Measurements from ENCODE around the gene TDRD3. TPM values are rescaled to one million over a fixed set of nuclear protein-coding genes. Genes with fewer than 3 reads are reported as not detected.

The TDRD3 gene
- polyA plus RNA-seq, 1 donor, result 35.2 TPM

DNA sequence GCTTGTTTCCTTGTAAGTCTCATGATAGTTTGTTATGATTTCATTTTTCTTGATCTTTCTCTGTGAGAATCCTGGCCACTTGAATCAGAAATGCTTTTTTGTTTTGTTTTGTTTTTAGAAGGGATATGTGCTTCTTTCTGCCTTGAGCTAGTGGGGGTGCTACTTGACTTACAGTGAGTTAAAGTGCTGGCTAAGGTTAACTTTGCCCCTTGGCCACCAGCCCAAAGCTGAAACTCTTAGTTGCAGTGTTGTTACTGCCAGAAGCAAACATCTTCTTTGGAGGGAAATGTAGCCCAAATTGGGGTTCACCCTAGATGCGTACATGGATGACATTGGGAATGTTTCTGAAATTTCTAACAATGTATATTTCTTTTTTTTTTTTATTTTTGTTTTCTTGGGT, 57.4 kb downstream of the TDRD3 start:
- DNase-seq, result no peak

DNA sequence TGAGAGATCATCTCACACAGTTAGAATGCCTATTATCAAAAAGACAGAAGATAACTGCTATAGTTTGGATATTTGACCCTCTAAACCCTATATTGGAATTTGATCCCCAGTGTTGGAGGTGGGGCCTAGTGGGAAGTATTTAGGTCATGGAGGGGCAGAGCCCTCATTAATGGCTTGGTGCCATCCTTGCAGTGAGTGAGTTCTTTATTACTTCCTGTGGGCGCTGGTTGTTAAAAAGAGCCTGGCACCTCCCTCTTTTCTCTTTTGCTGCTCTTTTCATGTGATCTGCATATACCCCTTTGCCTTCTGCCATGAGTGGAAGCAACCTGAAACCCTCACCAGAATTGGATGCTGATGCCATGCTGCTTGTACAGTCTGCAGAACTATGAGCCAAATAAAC, 66.8 kb downstream of the TDRD3 start:
- DNase-seq, result no peak

DNA sequence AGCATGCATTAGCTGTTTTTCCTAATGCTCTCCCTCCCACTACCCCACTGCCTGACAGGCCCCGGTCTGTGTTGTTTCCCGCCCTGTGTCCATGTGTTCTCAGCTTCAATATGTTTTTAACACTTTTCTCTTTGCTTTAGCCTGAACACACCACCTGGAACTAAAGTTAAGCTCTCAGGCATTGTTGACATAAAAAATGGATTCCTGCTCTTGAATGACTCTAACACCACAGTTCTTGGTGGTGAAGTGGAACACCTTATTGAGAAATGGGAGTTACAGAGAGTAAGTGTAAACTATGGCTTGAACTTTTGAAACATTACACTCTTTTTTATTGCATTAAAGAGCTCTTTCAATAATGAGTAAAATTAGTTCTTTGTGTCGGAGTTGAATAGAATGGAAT, 70.1 kb downstream of the TDRD3 start:
- no peak for DNase-seq

DNA sequence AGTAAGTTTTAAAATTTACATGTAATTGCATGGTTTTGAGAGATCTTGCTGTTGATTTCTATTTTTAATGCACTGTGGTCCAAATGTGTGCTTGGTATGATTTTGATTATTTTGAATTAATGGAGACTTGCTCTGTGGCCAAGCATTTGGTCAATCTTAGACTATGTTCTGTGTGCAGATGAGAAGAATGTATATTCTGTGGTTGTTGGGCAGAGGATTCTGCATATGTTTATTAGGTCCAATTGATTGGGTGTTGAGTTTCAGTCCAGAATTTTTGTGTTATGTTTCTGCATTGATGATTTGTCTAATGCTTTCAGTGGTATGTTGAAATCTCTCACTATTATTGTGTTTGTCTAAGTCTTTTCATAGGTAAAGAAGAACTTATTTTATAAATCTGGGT, 82.3 kb downstream of the TDRD3 start:
- no peak for DNase-seq

DNA sequence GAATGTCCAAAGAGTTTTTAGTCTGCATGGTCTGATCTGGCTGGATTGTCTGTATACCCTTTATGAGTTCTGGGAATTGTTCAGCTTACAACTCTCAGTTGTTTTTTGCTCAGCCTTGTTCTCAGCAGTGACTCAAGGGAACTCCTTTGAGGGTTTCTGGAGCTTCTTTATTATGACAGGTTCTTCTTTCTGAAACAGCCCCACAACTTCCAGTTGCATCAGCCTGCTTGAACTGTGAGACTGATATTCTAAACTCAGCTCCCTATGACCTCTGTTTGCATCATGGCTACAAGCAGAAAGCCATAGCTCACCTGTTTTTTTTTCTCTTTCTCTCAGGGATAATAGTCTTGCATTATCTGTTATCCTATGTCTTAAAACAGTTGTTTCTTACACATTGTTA, 85.0 kb downstream of the TDRD3 start:
- DNase-seq, result no peak

DNA sequence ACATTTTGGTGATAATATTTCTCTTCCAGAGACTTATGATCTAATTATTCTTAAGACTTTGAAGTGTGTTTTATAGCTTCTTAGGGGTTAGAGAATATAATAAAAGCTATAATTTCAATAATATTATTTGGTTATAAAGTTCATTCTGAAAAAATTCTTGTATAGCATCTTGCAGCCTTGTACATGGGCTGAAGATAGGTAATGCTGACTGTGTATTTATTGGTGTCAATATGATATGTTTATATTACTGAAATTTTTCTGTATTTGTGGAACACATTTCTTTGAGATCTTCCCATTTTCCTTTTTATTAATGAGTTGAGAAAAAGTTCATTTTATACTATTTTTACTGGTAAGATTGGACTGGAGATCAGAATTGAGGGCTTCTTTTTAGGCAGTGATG, 87.8 kb downstream of the TDRD3 start:
- DNase-seq, result no peak

DNA sequence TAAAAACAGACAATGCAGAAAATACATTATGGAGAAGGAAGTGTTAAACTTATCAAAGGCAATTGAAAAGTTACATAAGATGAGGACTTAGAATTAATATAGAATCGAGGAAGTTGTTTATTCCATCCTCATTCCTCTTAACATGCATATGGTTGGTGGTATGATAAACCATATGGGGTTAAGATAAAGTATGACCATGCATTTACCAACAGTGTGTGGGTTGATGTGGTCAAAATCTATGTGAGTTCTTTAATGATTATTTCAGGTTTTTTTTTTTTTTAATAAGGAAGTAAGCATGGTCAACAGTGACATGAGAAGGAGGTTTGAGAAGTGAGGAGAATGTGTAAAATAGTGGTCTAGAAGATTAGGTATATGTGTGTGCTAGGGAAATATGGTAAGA, 94.5 kb downstream of the TDRD3 start:
- no peak for DNase-seq

DNA sequence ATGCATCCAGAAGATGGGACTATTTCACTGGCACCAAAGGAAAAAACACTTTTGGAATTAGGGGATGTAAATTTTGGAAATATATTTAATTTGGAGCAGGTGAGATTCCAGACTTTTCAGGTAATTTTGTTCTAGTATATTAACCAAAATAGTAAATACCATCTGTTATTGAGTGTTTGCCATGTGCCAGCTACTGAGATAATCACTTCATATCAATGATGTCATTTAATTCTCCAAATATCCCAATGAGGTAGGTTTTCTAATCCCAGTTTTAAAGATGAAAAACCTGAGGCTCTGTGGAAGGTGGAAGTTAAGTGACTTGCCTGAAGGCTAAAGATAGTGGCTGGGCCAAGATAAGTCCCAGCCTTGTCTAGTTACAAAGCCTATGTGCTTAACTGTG, 95.2 kb downstream of the TDRD3 start:
- DNase-seq, result no peak

DNA sequence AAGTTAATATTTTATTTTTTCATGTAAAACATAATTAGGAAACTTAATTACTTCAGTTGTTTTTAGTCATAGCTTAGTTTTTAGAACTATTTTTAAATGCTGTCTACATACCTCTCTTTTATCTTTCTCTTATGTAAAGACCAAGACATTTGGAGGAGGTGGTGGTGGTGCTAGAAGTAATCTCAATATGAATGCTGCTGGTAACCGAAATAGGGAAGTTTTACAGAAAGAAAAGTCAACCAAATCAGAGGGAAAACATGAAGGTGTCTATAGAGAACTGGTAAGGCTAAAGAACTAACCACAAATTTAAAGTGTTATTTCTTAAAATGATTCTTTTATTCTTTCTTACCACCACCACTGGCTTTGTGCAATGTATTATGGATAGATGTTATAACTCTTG, 97.3 kb downstream of the TDRD3 start:
- no peak for DNase-seq

DNA sequence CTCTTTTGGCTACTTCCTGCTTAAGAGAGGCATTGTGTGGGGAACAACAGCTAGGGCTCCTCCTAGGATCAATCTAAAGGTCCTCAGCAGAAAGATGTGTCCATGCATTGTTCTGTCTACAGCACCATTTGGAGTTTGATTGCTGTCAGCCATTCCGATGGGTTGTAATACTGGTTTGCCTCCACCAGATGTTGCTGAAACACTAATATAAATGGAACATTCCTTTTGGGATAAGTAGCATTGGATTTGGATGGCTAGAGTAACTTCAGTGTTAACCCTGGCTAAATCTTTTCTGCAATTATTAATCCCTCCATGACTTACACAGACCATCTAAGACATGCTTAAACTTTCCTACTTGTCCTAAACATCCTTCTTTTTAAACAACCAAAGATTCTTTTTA, 104.2 kb downstream of the TDRD3 start:
- no peak for DNase-seq

DNA sequence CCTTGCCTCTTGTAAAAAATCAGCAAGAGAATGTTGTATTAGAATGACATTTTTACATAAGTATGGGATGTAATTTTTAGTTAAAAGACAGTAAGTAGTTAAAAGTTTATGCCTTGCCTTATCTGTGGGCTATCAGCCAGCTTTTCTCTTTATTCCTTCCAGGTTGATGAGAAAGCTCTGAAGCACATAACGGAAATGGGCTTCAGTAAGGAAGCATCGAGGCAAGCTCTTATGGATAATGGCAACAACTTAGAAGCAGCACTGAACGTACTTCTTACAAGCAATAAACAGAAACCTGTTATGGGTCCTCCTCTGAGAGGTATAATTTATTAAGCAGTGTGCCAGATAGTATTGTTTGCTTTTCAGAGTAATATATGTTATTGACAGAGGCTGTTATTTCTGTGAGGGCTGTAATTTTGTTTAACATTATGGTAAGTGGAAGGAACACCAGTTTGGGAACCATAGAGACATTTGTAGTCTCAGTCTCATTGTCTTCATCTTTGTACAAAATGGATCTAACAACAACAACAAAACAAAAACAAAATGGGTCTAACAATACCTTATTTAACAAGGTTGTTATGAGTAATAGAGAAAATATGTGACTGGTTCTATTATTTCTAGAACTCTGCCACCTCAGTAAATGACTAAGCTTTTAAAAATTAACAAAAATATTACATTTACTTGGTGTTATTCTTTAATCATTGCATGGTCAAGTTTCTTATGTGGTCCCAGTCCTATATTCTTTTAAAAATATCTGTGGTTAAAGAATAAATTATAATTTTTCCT, 112.8 kb downstream of the TDRD3 start:
- no peak for DNase-seq

DNA sequence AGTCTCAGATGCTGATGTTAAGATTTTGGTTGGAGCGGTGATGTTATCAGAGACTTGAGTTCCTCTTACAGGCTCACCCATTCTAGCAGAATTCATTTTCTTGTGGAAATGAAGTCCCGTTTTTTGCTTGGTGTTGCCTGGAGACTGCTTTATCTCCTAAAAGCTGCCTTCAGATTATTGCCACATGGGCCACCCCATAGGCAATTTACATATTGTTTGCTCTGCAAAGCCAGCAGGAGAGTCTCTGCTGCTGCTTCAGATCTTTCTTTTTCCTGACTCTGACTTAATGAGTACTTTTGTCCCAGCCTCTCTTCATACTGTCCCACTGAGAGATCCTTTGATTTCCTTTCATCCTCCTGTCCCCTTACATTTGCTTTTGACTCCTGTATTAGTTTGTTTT, 114.6 kb downstream of the TDRD3 start:
- no peak for DNase-seq

DNA sequence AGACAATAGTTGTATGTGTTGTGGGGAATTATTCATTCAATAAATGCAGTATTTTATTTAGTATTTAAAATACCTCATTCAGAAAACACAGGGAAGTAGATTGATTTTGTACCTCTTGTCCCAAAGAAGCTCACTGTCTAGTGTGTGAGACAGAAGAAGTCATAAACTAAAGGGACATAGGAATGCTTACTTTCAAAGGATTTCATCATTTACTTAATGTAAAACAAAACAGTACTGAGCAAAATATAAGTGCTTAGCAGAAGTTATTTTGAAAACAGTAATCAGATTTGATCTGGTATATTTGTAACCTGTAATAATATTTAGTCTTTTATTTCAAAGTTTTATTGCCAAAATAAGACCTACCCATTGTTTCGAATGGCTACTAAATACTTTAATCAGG, 117.9 kb downstream of the TDRD3 start:
- DNase-seq, result no peak

DNA sequence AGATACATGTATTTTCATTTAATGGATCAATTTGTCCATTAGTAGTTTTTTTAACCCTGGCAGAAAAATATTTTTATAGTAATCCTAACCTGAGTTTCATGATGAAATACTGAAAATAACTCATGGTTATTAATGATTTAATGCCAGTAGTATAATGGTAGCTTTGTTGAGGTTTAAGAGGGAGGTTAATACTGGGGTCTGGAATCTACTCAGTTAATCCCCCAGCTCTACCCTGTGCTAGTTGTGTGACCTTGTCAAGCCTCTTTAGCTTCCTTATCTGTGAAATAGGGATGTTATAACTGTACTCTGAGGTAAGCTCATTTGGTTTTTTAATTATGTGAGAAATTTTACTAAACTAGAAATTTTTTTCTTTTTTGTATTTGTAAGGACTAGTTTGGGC, 122.5 kb downstream of the TDRD3 start:
- DNase-seq, result no peak

DNA sequence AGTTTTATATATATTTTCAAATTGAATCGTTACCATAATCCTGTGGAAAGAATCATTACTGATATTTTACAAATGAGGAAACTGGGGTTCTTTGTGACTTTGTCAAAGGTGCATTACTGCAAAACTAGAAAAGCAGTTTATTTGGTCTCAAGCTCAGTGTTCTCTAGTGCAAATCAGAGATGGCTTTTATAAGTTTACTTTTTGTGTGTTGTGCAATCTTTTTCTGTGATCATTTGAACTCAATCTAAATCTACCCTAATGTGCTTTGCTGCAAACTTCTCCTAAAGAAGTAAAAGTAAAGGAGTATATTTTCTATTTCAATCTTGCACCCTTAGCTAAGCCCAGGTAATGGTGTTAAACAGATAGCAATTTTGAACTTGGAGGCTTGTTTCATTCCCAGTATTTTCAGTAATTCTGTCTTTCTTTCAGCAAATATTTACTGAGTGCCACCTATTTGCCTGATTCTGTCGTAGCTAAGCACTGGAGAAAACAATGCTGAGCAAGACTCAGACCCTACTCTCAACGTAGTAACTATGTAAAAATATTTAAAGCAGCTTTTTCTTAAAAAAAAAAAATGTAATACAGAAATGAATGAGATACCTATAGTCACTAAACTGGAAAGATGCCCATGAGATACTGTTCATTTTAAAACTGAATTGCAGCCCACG, 124.0 kb downstream of the TDRD3 start:
- DNase-seq, result no peak

DNA sequence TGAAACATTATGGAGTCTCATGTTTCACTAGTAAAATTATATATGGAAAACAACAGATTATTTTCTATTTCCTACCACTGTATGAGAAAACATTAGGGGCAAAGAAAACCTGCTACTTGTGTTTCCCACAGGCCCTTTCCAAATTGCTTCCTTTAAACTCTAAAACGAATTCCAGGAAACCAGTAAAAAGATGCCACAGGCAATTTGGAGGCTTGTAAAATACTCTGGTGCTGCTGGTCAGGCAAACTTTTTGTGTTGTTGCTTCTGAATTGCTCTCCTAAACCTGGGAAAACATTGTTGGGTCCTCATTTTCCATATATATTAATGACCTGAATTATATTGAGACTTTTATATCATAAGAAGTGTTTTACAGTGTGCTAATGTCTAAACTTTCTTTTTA, 141.5 kb downstream of the TDRD3 start:
- DNase-seq, result no peak

DNA sequence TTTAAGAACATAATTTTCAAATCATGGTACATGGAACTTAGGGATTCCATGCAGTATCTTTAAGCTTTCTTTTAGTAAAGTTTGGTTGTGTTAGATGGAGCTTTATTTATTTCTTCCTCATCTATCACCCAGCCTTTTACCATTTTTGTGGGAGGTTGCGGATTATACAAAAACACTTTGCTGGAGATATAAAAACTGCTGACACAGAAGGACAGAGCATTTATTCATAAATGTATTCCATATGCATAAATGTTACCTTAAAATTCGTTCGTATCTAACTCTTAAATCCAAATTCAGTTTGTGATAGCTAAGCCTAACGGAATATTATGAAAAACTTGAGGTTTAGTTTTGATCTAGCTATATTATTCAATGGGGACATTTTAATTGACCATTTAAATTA, 143.3 kb downstream of the TDRD3 start:
- no peak for DNase-seq

DNA sequence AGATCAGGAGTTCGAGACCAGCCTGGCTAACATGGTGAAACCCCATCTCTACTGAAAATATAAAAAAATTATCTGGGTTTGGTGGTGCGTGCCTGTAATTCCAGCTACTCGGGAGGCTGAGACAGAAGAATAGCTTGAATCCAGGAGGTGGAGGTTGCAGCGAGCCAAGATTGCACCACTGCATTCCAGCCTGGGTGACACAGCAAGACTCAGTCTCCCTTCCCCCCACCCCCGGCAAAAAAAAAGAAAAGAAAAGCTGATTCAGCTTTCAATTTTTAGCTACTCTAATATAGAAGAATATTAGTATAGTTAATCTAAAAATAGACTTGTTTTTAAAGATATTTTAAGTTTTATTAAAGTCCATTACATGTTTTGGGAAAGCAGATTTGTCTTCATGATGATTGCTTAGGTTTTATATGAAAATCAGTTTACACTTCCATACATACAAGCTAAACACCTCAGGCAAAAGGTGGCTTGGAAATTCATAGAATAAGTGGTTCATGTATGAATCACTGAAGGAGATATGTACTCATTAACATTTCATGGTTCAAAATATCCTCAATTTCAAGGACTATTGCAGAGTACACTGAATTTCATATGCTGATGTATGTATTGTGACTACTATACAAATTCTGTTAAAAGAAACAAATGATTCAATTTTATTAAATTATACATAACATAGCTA, 165.2 kb downstream of the TDRD3 start:
- no peak for DNase-seq

DNA sequence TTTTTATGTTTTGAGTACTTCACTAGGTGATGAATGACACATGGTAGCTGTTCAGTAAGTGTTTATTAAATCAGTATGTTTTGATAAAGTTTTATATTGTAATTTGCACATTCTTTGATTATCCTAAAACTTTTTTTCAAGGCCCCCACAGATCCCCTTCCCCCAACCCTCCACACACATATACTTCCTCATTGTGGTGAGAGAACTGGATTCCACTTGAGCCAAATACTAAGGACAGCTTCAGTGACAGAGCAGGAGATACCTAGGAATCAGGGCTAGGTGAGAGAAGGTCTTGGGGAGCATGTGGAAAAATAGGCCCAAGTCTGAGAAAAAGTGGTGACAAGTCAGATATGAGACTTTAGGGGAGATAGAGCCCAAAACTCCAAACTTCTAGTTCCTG, 174.6 kb downstream of the TDRD3 start:
- DNase-seq, result no peak

DNA sequence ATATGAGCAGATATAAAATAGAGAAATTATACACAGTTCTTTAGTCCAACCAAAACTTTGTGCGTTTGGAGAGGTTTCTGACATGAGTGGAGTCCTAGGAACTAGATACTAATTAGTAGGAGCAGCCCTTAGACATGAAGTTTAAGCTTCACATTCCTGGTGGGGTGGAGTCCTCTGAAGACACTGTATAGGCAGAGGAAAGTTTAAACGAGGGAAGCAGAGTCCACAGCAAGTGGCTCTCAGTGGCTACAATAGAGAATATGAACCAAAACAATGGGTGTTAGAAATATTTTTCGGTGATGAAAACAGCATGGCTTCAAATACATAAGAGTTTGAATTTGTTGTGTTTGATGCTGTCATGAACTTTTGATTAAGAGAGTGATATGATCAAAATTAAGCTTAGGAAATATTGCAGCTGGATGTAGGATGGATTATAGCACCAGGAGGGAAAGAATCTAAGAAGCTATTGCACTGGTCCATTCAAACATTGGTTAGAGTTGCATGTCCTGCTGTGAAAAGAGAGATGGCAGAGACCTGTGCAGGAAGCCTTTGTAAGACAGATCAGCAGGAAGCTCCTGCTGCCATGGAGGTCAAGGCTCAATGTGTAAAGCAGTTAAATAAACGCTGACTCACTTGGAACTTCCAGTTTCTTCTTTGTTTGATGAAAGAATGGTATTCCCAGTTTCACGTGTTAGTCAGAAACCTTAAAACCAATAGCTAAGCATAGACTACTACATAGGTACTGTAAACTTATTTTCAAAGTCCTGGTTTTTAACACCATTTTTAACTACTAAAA, 175.2 kb downstream of the TDRD3 start:
- DNase-seq, result no peak

DNA sequence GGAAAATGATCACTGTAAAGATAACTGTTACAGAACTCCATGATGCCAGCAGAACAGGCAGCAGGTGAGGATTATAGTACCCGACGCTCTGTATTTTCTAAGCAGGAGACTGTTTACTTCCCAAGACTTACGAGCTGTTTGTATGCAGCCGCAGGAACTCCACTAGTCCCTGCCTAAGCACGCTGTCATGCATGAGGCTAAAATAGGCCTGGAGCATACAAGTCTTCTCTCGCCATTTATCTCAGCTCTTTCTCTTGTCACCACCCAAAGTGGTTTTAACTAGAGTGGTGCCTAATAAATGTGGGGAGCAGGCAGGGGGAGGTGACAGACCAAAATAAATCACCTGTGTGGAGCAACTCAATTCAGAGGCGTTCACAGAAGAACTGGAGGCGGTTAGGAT, 175.8 kb downstream of the TDRD3 start:
- DNase-seq, result no peak

DNA sequence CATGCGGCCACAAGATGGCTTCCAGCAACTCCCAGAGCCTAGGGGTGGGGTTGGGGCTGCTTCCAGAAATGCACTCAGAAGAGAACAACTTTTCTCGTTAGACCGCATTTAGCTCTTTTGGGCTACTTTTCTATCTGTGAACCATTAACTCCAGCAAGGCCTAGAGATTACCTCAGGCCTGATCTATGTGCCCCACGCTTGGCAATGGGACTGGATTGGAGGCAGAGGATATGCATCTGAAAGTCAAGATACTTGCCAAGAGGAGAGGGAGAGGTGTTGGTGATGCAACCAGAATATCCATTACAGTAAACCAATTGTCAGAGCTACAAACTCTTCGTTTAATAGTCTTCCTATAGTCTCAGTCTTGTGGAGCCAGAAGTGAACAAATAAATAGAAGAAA, 177.7 kb downstream of the TDRD3 start:
- no peak for DNase-seq

DNA sequence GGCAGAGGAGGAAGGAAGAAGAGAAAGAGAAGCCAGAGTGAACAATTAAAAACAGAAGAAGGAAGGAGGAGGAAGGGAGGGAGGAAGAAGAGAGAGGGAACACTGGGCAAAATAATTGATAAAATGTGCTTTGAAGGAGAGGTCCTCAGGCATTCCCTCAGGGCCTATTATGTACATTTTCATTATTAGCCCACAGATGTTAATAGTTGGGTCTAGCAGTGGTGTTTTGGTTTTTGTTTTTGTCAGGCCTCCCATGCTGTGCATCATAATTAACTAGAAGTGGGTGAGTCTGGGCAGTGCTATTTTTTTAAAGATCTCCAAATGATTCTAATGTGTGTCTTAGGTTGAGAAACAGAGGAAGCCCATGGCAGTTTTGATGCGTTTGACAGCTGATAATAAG, 178.1 kb downstream of the TDRD3 start:
- DNase-seq, result no peak
